HG03442 (cell line): ENCODE results near the gene TMEM184B.
A peak's percentile ranks its signal among the peaks of the same experiment; 100 is the strongest.

Experiments
- ATAC-seq: cut with Tn5 transposase; IDR thresholded peaks from one replicate; pipeline ENCODE4 v1.9.1; 2021; ENCODE audit warnings: mild to moderate bottlenecking, moderate library complexity; ENCODE audit not compliant: unreplicated experiment

Gene TMEM184B

DNA sequence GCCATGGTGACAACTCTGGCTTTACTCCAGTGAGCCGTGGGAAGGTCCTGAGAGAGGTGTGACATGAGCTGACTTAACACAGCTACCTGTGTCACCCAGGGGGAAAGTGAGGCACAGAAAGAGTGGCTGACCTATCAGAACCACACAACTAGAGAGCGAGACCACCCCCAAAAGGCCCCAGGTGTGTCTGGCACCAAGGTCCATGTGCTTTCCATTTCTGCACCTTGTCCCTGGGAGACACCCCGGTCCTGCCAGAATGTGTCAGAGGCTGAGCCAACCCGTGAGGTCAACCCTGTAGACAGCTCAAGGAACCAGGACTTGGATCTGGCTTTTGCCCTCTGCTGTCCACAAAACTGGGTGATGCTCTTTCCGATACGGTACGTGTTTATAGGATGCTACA is 61.3 kb downstream of the TMEM184B start:
- ATAC-seq: no peak

- no peak for ATAC-seq
Measured at GRCh38 chr22:38208551-38208968, 64.2 kb downstream of the TMEM184B start.

DNA sequence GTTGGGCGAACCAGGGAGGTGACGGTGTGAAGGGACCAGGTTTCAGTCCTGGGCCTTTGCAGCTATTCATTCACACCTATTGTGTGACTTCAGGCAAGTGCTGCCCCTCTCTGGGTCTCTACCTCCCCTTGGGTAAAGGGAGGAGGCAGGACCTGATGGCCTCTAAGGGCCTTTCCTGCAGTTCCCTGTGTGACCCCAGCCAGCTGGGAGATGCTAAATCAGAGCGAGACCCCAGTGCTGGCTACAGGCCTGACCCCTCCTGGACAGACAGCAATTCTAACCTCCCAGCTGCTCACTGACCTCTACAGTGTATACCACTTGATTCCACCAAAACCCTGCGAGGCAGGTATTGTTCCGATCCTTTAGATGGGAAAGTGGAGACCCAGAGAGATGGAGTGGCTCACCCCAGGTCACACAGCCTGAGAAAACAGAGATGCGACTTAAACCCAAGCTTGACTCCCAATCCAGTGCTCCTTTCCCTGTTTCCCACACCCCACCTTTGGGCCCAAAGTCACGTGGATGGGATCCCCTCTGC is 64.8 kb downstream of the TMEM184B start:
- no peak for ATAC-seq

- no peak for ATAC-seq
Measured at GRCh38 chr22:38205261-38206128, 67.3 kb downstream of the TMEM184B start.

DNA sequence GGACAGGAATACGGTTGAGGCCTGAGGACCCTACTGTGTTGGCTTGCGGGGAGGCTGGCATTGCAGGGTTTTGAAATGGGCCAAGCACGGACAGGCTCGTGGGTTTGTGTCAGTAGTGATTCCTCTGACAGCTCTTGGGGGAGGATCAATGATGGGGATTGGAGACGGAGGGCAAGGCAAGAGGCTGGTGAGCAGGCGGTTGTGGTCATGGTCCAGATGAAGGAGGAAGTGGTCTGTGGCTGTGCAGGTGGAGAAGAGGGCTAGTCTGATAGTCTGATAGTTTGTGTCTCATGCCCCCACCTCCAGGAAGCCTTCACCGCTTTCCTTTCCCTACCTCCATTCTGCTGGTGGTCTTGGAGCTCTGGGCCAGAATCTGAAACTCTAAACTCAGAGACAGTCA is 68.0 kb downstream of the TMEM184B start:
- ATAC-seq: no peak

- ATAC-seq: no peak
Measured at GRCh38 chr22:38203855-38204514, 68.8 kb downstream of the TMEM184B start.

- ATAC-seq: no peak
Measured at GRCh38 chr22:38203090-38203810, 69.6 kb downstream of the TMEM184B start.

GRCh38 chr22:38202437-38203089 is 70.2 kb downstream of the TMEM184B start:
- peak; percentile 24 for ATAC-seq

DNA sequence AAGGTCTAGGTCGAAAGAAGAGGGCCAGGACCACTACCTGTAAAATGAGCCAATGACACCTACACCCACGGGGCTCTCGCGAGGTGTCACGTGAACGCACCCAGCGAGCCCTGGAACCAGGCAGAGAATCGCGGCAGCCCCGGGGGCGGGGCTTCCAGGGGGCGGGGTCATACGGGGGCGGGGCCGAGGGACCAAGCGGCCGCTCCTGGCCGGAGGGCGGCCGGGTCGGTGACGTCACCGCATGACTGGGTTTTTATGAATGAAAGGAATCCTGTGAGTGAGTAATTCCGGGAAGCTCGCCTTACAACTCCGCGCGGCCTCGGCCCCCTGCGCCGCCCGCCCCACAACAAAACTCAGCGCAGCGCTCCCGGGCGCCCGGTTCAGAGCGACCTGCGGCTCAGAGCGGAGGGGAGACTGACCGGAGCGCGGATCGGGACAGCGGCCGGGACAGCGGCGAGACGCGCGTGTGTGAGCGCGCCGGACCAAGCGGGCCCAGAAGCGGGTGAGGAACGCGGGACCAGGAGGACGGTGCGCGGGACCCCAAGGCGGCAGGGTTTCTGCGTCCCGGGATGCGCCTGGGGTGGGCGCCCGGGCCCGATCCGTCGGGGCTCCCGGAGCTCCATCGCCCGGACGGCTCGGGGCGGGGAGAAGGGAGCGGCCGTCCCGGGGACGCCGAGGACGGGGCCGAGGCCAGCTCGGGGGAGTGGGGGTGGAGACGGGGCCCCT is 70.9 kb downstream of the TMEM184B start, which contains the start of gene MAFF:
Gene MAFF (plus strand): TSS at position 284 of the 726 bp plus-strand sequence. CDS start 11,860 bp downstream, outside the sequence.
- peak; percentile 37 for ATAC-seq

GRCh38 chr22:38201371-38201710 is 71.5 kb downstream of the TMEM184B start:
- ATAC-seq: no peak

GRCh38 chr22:38199826-38200559 is 72.8 kb downstream of the TMEM184B start:
- ATAC-seq: no peak

GRCh38 chr22:38196791-38197419 is 75.9 kb downstream of the TMEM184B start:
- no peak for ATAC-seq

DNA sequence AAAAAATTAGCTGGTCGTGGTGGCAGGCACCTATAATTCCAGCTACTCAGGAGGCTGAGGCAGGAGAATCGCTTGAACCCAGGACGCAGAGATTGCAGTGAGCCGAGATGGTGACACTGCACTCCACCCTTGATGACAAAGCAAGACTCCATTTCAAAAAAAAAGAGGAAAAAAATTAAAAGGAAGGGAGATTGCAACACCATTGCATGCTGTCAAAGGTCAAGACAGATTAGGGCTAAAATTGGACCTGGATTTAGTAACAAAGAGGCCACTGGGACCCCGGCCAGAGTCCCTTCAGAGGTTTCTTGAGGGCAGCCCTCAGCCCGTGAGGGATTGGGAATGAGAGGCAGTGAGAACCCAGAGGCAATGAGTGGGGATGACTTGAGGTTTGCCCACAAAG is 79.2 kb downstream of the TMEM184B start:
- ATAC-seq: no peak

- no peak for ATAC-seq
Measured at GRCh38 chr22:38192475-38192863, 80.3 kb downstream of the TMEM184B start.

DNA sequence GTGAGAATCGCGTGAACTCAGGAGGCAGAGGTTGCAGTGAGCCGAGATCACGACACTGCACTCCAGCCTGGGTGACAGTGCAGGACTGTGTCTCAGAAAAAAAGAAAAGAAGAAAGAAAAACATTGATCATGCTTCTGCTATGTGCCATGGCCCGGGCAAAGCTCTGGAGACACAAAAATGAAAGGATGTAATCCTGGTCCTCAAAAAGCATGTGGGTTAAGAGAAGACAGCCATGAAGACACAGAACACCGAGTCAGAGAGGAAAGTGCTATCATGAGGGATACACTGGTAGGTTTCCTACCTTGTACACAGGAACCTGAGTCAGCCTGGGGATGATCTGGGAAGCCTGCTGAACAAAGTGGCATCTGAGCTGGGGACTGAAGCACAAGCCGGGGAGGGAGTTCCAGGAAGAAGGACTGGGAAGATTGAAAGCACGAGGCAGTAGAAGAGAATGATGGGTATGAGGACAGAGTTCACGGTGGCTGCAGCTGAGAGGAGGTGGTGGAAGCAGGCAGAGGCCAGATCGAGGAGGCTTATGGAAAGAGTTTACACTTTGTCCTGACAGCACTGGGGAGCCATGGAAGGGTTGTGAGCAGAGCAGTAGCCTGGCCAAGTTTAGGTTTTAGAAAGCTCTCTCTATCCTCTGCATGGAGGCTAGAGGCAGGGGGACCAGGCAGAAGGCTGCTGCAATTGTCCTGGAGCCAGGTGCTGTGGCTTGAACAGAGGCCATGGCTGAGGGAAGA is 80.9 kb downstream of the TMEM184B start:
- no peak for ATAC-seq

- no peak for ATAC-seq
Measured at GRCh38 chr22:38191055-38191454, 81.8 kb downstream of the TMEM184B start.

DNA sequence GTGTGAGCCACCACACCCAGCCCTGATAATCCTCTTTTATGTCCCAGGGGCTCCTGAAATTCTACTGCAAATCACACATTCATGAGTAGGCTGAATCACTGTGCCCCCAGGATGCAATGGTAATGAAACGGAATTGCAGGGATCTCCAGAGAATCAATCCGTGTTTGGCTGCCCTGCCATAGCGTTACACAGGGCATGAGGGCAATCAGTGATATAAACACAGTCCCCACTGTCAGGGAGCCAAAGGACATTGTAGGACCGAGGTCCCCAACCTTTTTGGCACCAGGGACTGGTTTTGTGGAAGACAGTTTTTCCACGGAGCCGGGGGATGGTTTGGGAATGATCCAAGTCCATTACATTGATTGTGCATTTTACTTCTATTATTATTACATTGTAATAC is 82.2 kb downstream of the TMEM184B start:
- ATAC-seq: no peak

GRCh38 chr22:38189104-38189503 is 83.7 kb downstream of the TMEM184B start:
- ATAC-seq: no peak
